ENCODE data around the gene IRX3.
A peak's percentile ranks its signal among the peaks of the same experiment; 100 is the strongest.

Gene IRX3

GRCh38 chr16:54317101-54317611, 30.6 kb upstream of the IRX3 start:
- Histone ChIP-seq H3K9me3 (ENCODE audit: control insufficient read depth, insufficient read depth, low read depth, low read length) (0 out of 2 replicates have a peak, but pooled peaks cover 2% of the 10 kb centered on the region), H3K27ac (ENCODE audit: low read depth, low read length) (no peak overlapping the region), H3K4me3 (ENCODE audit: low read depth, low read length) (no peak overlapping the region), H3K27me3 (ENCODE audit: control insufficient read depth, insufficient read depth, low read length) (peaks cover 5% of the 10 kb centered on the region; the same call in 1 of the 2 replicates), H3K36me3 (ENCODE audit: control insufficient read depth, insufficient read depth, low read length) (no peaks in the 10 kb centered on the region), H3K4me1 (ENCODE audit: control insufficient read depth, insufficient read depth, low read length) (peaks cover 8% of the 10 kb centered on the region; the same call in 1 of the 2 replicates), H3K9ac (ENCODE audit: low read length) (no peak overlapping the region)

GRCh38 chr16:54316095-54316889, 29.7 kb upstream of the IRX3 start:
- no peak overlapping the region for H3K9ac ChIP-seq (ENCODE audit: low read length)
- H3K4me1 ChIP-seq (ENCODE audit: control insufficient read depth, insufficient read depth, low read length) = peaks cover 7% of the 10 kb centered on the region; the same call in 1 of the 2 replicates
- H3K36me3 ChIP-seq (ENCODE audit: control insufficient read depth, insufficient read depth, low read length) = no peaks in the 10 kb centered on the region
- H3K27ac ChIP-seq (ENCODE audit: low read depth, low read length) = no peak overlapping the region
- no peak overlapping the region for H3K4me3 ChIP-seq (ENCODE audit: low read depth, low read length)
- H3K27me3 ChIP-seq (ENCODE audit: control insufficient read depth, insufficient read depth, low read length) = peaks cover 5% of the 10 kb centered on the region; the same call in 1 of the 2 replicates
- 0 out of 2 replicates have a peak, but pooled peaks cover 2% of the 10 kb centered on the region for H3K9me3 ChIP-seq (ENCODE audit: control insufficient read depth, insufficient read depth, low read depth, low read length)

- Histone ChIP-seq H3K4me3 (ENCODE audit: low read depth, low read length) (no peak overlapping the region), H3K27me3 (ENCODE audit: control insufficient read depth, insufficient read depth, low read length) (peaks cover 4% of the 10 kb centered on the region; the same call in 1 of the 2 replicates), H3K36me3 (ENCODE audit: control insufficient read depth, insufficient read depth, low read length) (no peaks in the 10 kb centered on the region), H3K9ac (ENCODE audit: low read length) (no peak overlapping the region), H3K4me1 (ENCODE audit: control insufficient read depth, insufficient read depth, low read length) (no peaks in the 10 kb centered on the region), H3K9me3 (ENCODE audit: control insufficient read depth, insufficient read depth, low read depth, low read length) (0 out of 2 replicates have a peak, but pooled peaks cover 2% of the 10 kb centered on the region), H3K27ac (ENCODE audit: low read depth, low read length) (no peak overlapping the region)
These were observed 27.2 kb upstream of the IRX3 start for GRCh38 chr16:54313789-54314188.

GRCh38 chr16:54312502-54312991, 26.0 kb upstream of the IRX3 start:
- H3K27me3 ChIP-seq (ENCODE audit: control insufficient read depth, insufficient read depth, low read length) = no peaks in the 10 kb centered on the region
- H3K4me3 ChIP-seq (ENCODE audit: low read depth, low read length) = no peak overlapping the region
- no peaks in the 10 kb centered on the region for H3K4me1 ChIP-seq (ENCODE audit: control insufficient read depth, insufficient read depth, low read length)
- 0 out of 2 replicates have a peak, but pooled peaks cover 2% of the 10 kb centered on the region for H3K9me3 ChIP-seq (ENCODE audit: control insufficient read depth, insufficient read depth, low read depth, low read length)
- no peak overlapping the region for H3K27ac ChIP-seq (ENCODE audit: low read depth, low read length)
- no peaks in the 10 kb centered on the region for H3K36me3 ChIP-seq (ENCODE audit: control insufficient read depth, insufficient read depth, low read length)
- no peak overlapping the region for H3K9ac ChIP-seq (ENCODE audit: low read length)

- Histone ChIP-seq H3K27ac (ENCODE audit: low read depth, low read length) (no peak overlapping the region), H3K27me3 (ENCODE audit: control insufficient read depth, insufficient read depth, low read length) (peaks cover 4% of the 10 kb centered on the region; the same call in 1 of the 2 replicates), H3K9me3 (ENCODE audit: control insufficient read depth, insufficient read depth, low read depth, low read length) (0 out of 2 replicates have a peak, but pooled peaks cover 2% of the 10 kb centered on the region), H3K4me1 (ENCODE audit: control insufficient read depth, insufficient read depth, low read length) (peaks cover 5% of the 10 kb centered on the region; the same call in 1 of the 2 replicates), H3K9ac (ENCODE audit: low read length) (no peak overlapping the region), H3K36me3 (ENCODE audit: control insufficient read depth, insufficient read depth, low read length) (no peaks in the 10 kb centered on the region), H3K4me3 (ENCODE audit: low read depth, low read length) (no peak overlapping the region)
These were observed 22.8 kb upstream of the IRX3 start for GRCh38 chr16:54309341-54309740.

GRCh38 chr16:54305080-54305479, 18.5 kb upstream of the IRX3 start:
- Histone ChIP-seq H3K4me1 (ENCODE audit: control insufficient read depth, insufficient read depth, low read length) (peaks cover 5% of the 10 kb centered on the region; the same call in 1 of the 2 replicates), H3K4me3 (ENCODE audit: low read depth, low read length) (no peak overlapping the region), H3K36me3 (ENCODE audit: control insufficient read depth, insufficient read depth, low read length) (no peaks in the 10 kb centered on the region), H3K27ac (ENCODE audit: low read depth, low read length) (no peak overlapping the region), H3K27me3 (ENCODE audit: control insufficient read depth, insufficient read depth, low read length) (peaks cover 4% of the 10 kb centered on the region; the same call in 1 of the 2 replicates), H3K9ac (ENCODE audit: low read length) (no peak overlapping the region), H3K9me3 (ENCODE audit: control insufficient read depth, insufficient read depth, low read depth, low read length) (no peaks in the 10 kb centered on the region)

- no peak overlapping the region for H3K27ac ChIP-seq (ENCODE audit: low read depth, low read length)
- no peak overlapping the region for H3K9ac ChIP-seq (ENCODE audit: low read length)
- peaks cover 5% of the 10 kb centered on the region; the same call in 1 of the 2 replicates for H3K4me1 ChIP-seq (ENCODE audit: control insufficient read depth, insufficient read depth, low read length)
- no peaks in the 10 kb centered on the region for H3K9me3 ChIP-seq (ENCODE audit: control insufficient read depth, insufficient read depth, low read depth, low read length)
- no peaks in the 10 kb centered on the region for H3K36me3 ChIP-seq (ENCODE audit: control insufficient read depth, insufficient read depth, low read length)
- H3K27me3 ChIP-seq (ENCODE audit: control insufficient read depth, insufficient read depth, low read length) = peaks cover 4% of the 10 kb centered on the region; the same call in 1 of the 2 replicates
- H3K4me3 ChIP-seq (ENCODE audit: low read depth, low read length) = no peak overlapping the region
These were observed 17.0 kb upstream of the IRX3 start for GRCh38 chr16:54303613-54304012.

GRCh38 chr16:54297154-54297553, 10.6 kb upstream of the IRX3 start:
- Histone ChIP-seq H3K9me3 (ENCODE audit: control insufficient read depth, insufficient read depth, low read depth, low read length) (peaks cover 9% of the 10 kb centered on the region), H3K4me1 (ENCODE audit: control insufficient read depth, insufficient read depth, low read length) (no peaks in the 10 kb centered on the region; the same call in 1 of the 2 replicates), H3K27ac (ENCODE audit: low read depth, low read length) (no peak overlapping the region), H3K27me3 (ENCODE audit: control insufficient read depth, insufficient read depth, low read length) (peaks cover 35% of the 10 kb centered on the region), H3K4me3 (ENCODE audit: low read depth, low read length) (no peak overlapping the region), H3K36me3 (ENCODE audit: control insufficient read depth, insufficient read depth, low read length) (no peaks in the 10 kb centered on the region), H3K9ac (ENCODE audit: low read length) (no peak overlapping the region)

- Histone ChIP-seq H3K9me3 (ENCODE audit: control insufficient read depth, insufficient read depth, low read depth, low read length) (peaks cover 9% of the 10 kb centered on the region), H3K27ac (ENCODE audit: low read depth, low read length) (no peak overlapping the region), H3K4me3 (ENCODE audit: low read depth, low read length) (no peak overlapping the region), H3K36me3 (ENCODE audit: control insufficient read depth, insufficient read depth, low read length) (no peaks in the 10 kb centered on the region), H3K9ac (ENCODE audit: low read length) (no peak overlapping the region), H3K4me1 (ENCODE audit: control insufficient read depth, insufficient read depth, low read length) (peaks cover 3% of the 10 kb centered on the region), H3K27me3 (ENCODE audit: control insufficient read depth, insufficient read depth, low read length) (peaks cover 41% of the 10 kb centered on the region)
These were observed 10.0 kb upstream of the IRX3 start for GRCh38 chr16:54296543-54296942.

- H3K9me3 ChIP-seq (ENCODE audit: control insufficient read depth, insufficient read depth, low read depth, low read length) = peaks cover 6% of the 10 kb centered on the region
- no peak overlapping the region for H3K27ac ChIP-seq (ENCODE audit: low read depth, low read length)
- H3K9ac ChIP-seq (ENCODE audit: low read length) = no peak overlapping the region
- H3K36me3 ChIP-seq (ENCODE audit: control insufficient read depth, insufficient read depth, low read length) = no peaks in the 10 kb centered on the region
- H3K4me1 ChIP-seq (ENCODE audit: control insufficient read depth, insufficient read depth, low read length) = peaks cover 14% of the 10 kb centered on the region
- peak overlapping the region; percentile 57 for H3K4me3 ChIP-seq (ENCODE audit: low read depth, low read length)
- peaks cover 76% of the 10 kb centered on the region for H3K27me3 ChIP-seq (ENCODE audit: control insufficient read depth, insufficient read depth, low read length)
These were observed 5.3 kb upstream of the IRX3 start for GRCh38 chr16:54291656-54292487.
